ENCODE results near the gene GK.
A peak's percentile ranks its signal among the peaks of the same experiment; 100 is the strongest.
"Not testable (repeated sequence)": the region's sequence is repeated elsewhere in the genome, so short reads cannot be mapped to it uniquely, and the experiment has no call there.

Gene GK

GRCh38 chrX:30654386-30654785 is 1.2 kb downstream of the GK start:
- DNase-seq (ENCODE audit: low read depth in 2 of 2) = not testable (repeated sequence)

GRCh38 chrX:30654989-30655607 is 1.9 kb downstream of the GK start:
- DNase-seq (ENCODE audit: low read depth in 2 of 2) = no peak

GRCh38 chrX:30655991-30656390 is 2.8 kb downstream of the GK start:
- no peak for DNase-seq (ENCODE audit: low read depth in 2 of 2)

- DNase-seq (ENCODE audit: low read depth in 2 of 2) = no peak
These were observed 4.3 kb downstream of the GK start for GRCh38 chrX:30657196-30658161.

GRCh38 chrX:30659421-30659820 is 6.2 kb downstream of the GK start:
- peak; percentile 67 to 76 for DNase-seq (ENCODE audit: low read depth in 2 of 2)

GRCh38 chrX:30661228-30661627 is 8.0 kb downstream of the GK start:
- DNase-seq (ENCODE audit: low read depth in 2 of 2) = no peak

GRCh38 chrX:30663322-30663721 is 10.1 kb downstream of the GK start:
- DNase-seq (ENCODE audit: low read depth in 2 of 2) = no peak

GRCh38 chrX:30665471-30665870 is 12.2 kb downstream of the GK start:
- no peak for DNase-seq (ENCODE audit: low read depth in 2 of 2)

GRCh38 chrX:30666094-30666493 is 12.9 kb downstream of the GK start:
- no peak for DNase-seq (ENCODE audit: low read depth in 2 of 2)

- DNase-seq (ENCODE audit: low read depth in 2 of 2) = no peak
These were observed 15.4 kb downstream of the GK start for GRCh38 chrX:30668581-30668980.

GRCh38 chrX:30671189-30671588 is 18.0 kb downstream of the GK start:
- not testable (repeated sequence) for DNase-seq (ENCODE audit: low read depth in 2 of 2)

GRCh38 chrX:30673127-30673796 is 20.0 kb downstream of the GK start:
- DNase-seq (ENCODE audit: low read depth in 2 of 2) = no peak

- no peak for DNase-seq (ENCODE audit: low read depth in 2 of 2)
These were observed 20.8 kb downstream of the GK start for GRCh38 chrX:30673884-30674598.

- no peak for DNase-seq (ENCODE audit: low read depth in 2 of 2)
These were observed 21.6 kb downstream of the GK start for GRCh38 chrX:30674799-30675198.

GRCh38 chrX:30679369-30679768 is 26.1 kb downstream of the GK start:
- no peak for DNase-seq (ENCODE audit: low read depth in 2 of 2)

GRCh38 chrX:30680618-30681017 is 27.4 kb downstream of the GK start:
- no peak for DNase-seq (ENCODE audit: low read depth in 2 of 2)

- no peak for DNase-seq (ENCODE audit: low read depth in 2 of 2)
These were observed 35.4 kb downstream of the GK start for GRCh38 chrX:30688641-30689040.

- no peak for DNase-seq (ENCODE audit: low read depth in 2 of 2)
These were observed 35.9 kb downstream of the GK start for GRCh38 chrX:30689116-30689515.

GRCh38 chrX:30690330-30690729 is 37.1 kb downstream of the GK start:
- no peak for DNase-seq (ENCODE audit: low read depth in 2 of 2)

- DNase-seq (ENCODE audit: low read depth in 2 of 2) = no peak
These were observed 40.9 kb downstream of the GK start for GRCh38 chrX:30693999-30694650.

GRCh38 chrX:30702736-30703135 is 49.5 kb downstream of the GK start:
- peak in 1 of 2 experiments; percentile 5 for DNase-seq (ENCODE audit: low read depth in 2 of 2)
